OCI-LY1 (cell line): ENCODE data around the gene NAALADL1.

ENCODE experiments used
- H2AFZ ChIP-seq: fragments of 200-600 bp; sonication (generic), shearing (Covaris generic); 2 replicates; pipeline ENCODE4 v1.6.0; 2014; ENCODE audit warnings: antibody characterized with exemption, mild to moderate bottlenecking, low read length
- H3F3A ChIP-seq: fragments of 200-600 bp; sonication (generic), shearing (Covaris generic); 2 replicates; pipeline ENCODE4 v1.6.0; 2014; ENCODE audit warnings: mild to moderate bottlenecking, antibody characterized with exemption, low read length, moderate library complexity; ENCODE audit not compliant: insufficient read depth
- H3K27ac ChIP-seq: fragments of 200-600 bp; sonication (generic); 2 replicates; pipeline ENCODE4 v1.5.1; 2014; ENCODE audit warnings: low read length, mixed run types, mild to moderate bottlenecking, low read depth; ENCODE audit not compliant: poor library complexity, severe bottlenecking
- H3K27me3 ChIP-seq: fragments of 200-600 bp; sonication (generic); 2 replicates; pipeline ENCODE4 v1.6.0; 2014; ENCODE audit warnings: antibody characterized with exemption, mild to moderate bottlenecking, low read length, moderate library complexity; ENCODE audit not compliant: insufficient read depth
- H3K36me3 ChIP-seq: fragments of 200-600 bp; sonication (generic); 2 replicates; pipeline ENCODE4 v1.6.1; 2014; ENCODE audit warnings: mild to moderate bottlenecking, antibody characterized with exemption, low read length, moderate library complexity, mixed read lengths; ENCODE audit not compliant: insufficient read depth
- H3K4me1 ChIP-seq: fragments of 200-600 bp; sonication (generic); 2 replicates; pipeline ENCODE4 v1.5.1; 2014; ENCODE audit warnings: mild to moderate bottlenecking, low read length, moderate library complexity; ENCODE audit not compliant: insufficient read depth, severe bottlenecking
- H3K4me2 ChIP-seq: fragments of 200-600 bp; sonication (generic), shearing (Covaris generic); 2 replicates; pipeline ENCODE4 v1.6.1; 2014; ENCODE audit warnings: low read length
- H3K4me3 ChIP-seq: fragments of 200-600 bp; sonication (generic); 2 replicates; pipeline ENCODE4 v1.5.1; 2014; ENCODE audit warnings: low read length, low read depth, mild to moderate bottlenecking, mixed read lengths; ENCODE audit not compliant: poor library complexity, severe bottlenecking
- H3K79me2 ChIP-seq: fragments of 200-600 bp; shearing (Covaris generic); 2 replicates; pipeline ENCODE4 v1.6.1; 2016; ENCODE audit warnings: mixed run types, low read length, mixed read lengths; ENCODE audit not compliant: insufficient read depth
- H3K9ac ChIP-seq: fragments of 200-600 bp; sonication (generic), shearing (Covaris generic); 2 replicates; pipeline ENCODE4 v1.6.1; 2014; ENCODE audit warnings: mild to moderate bottlenecking, low read length, mixed read lengths
- H3K9me2 ChIP-seq: fragments of 200-600 bp; sonication (generic), shearing (Covaris generic); 2 replicates; pipeline ENCODE4 v1.6.1; 2014; ENCODE audit warnings: low read depth, mild to moderate bottlenecking, low read length, mixed read lengths
- H3K9me3 ChIP-seq: fragments of 200-600 bp; shearing (Covaris generic); 2 replicates; pipeline ENCODE4 v1.6.1; 2014; ENCODE audit warnings: low read length, mixed read lengths
- H4K20me1 ChIP-seq: fragments of 200-600 bp; sonication (generic), shearing (Covaris generic); 2 replicates; pipeline ENCODE4 v1.6.0; 2016; ENCODE audit warnings: mild to moderate bottlenecking, low read length; ENCODE audit not compliant: insufficient read depth
- EZH2 ChIP-seq: fragments of 200-600 bp; sonication (generic), shearing (Covaris generic); IDR thresholded peaks from 2 replicates; pipeline ENCODE4 v1.8.0; 2017; ENCODE audit warnings: borderline replicate concordance, mixed run types, mild to moderate bottlenecking, antibody characterized with exemption, low read length, moderate library complexity, mixed read lengths
- TF ChIP-seq, protein P1 (sequence below): fragments of 200-600 bp; sonication (generic), shearing (Covaris generic); IDR thresholded peaks from 2 replicates; pipeline ENCODE4 v1.5.1; 2017; ENCODE audit warnings: mild to moderate bottlenecking, antibody characterized with exemption, low read length, moderate library complexity, mixed read lengths

Gene NAALADL1

DNA sequence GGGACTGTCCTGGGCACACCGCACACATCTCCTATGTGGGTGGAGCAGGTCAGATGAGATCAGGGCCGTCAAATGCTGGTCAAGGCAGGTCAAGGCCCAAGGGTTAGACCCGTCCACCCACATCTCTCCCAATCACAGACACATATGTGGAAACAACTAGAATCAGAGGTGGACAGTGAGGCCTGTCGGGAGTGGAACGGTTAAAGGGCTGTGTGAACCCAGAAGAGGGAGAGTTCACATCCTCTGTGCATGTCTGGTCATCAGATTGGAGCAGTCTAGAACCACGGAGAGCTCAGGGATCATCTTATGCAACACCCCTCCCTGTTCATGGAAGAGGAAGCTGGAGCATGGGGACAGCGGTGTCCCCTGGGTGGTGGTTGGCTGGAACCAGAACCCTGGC is 38.5 kb downstream of the NAALADL1 start:
- H3K9ac ChIP-seq, result no peak overlapping the region
- peaks cover 7% of the 10 kb centered on the region for H3K4me1 ChIP-seq
- H3K36me3 ChIP-seq, result peaks cover 40% of the 10 kb centered on the region
- TF ChIP-seq, protein P1, sequence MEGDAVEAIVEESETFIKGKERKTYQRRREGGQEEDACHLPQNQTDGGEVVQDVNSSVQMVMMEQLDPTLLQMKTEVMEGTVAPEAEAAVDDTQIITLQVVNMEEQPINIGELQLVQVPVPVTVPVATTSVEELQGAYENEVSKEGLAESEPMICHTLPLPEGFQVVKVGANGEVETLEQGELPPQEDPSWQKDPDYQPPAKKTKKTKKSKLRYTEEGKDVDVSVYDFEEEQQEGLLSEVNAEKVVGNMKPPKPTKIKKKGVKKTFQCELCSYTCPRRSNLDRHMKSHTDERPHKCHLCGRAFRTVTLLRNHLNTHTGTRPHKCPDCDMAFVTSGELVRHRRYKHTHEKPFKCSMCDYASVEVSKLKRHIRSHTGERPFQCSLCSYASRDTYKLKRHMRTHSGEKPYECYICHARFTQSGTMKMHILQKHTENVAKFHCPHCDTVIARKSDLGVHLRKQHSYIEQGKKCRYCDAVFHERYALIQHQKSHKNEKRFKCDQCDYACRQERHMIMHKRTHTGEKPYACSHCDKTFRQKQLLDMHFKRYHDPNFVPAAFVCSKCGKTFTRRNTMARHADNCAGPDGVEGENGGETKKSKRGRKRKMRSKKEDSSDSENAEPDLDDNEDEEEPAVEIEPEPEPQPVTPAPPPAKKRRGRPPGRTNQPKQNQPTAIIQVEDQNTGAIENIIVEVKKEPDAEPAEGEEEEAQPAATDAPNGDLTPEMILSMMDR, result no peak
- no peak for TF ChIP-seq EZH2
- no peaks in the 10 kb centered on the region for H3K27me3 ChIP-seq
- H3K79me2 ChIP-seq, result no peaks in the 10 kb centered on the region
- H3K4me2 ChIP-seq, result no peak overlapping the region
- no peak overlapping the region for H3K4me3 ChIP-seq
- H2AFZ ChIP-seq, result no peak overlapping the region
- no peaks in the 10 kb centered on the region for H3K9me2 ChIP-seq
- no peaks in the 10 kb centered on the region for H3F3A ChIP-seq
- H3K9me3 ChIP-seq, result no peaks in the 10 kb centered on the region
- no peaks in the 10 kb centered on the region for H4K20me1 ChIP-seq
- H3K27ac ChIP-seq, result no peak overlapping the region

DNA sequence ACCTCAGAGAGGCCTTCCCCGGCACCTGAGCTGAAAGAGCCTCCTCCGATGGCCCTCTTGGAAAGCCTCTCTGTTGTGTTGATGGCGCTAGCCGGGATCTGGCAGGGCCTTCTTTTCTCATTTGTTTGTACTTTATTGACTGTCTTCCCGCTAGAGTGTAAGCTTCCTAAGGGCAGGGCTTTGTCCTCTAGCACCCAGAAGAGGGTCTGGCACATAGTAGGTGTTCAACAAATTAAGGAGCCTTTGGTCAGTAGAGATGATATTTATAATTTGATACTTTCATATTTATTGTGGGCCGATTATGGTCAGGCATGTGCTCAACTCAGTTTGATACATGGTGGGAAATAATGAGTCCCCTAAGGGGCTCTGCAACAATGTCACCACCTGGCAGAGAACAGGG is 40.4 kb downstream of the NAALADL1 start:
- Histone ChIP-seq H4K20me1 (no peaks in the 10 kb centered on the region), H3K79me2 (no peaks in the 10 kb centered on the region), H3K9ac (no peak overlapping the region), H3K36me3 (peaks cover 40% of the 10 kb centered on the region), H3K27me3 (no peaks in the 10 kb centered on the region), H3K9me3 (no peaks in the 10 kb centered on the region), H3K27ac (no peak overlapping the region), H3K4me2 (no peak overlapping the region), H3K9me2 (no peaks in the 10 kb centered on the region), H3K4me1 (peaks cover 13% of the 10 kb centered on the region), H3K4me3 (no peak overlapping the region), H2AFZ (no peak overlapping the region), H3F3A (0 out of 2 replicates have a peak, but pooled peaks cover 3% of the 10 kb centered on the region)
- TF ChIP-seq, protein P1, result no peak
- TF ChIP-seq EZH2, result no peak

DNA sequence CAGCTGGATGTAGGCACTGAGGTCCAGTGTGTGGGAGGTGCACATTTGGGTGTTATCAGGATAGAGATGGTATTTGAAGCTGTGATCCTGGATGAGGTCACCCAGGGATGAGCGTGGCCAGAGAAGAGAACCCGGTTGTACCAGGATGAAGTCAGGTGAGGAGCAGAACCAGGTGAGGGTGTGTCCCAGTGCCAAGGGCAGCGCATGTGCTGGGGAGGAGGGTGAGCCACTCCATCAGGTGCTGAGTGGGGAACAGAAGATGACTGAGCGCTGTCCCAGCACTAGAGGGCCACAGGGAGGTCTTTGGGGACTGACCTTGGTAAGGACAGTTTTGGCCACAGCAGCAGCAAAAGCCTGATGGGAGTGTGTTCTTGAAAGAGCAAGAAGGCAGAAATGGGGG is 41.6 kb downstream of the NAALADL1 start:
- no peaks in the 10 kb centered on the region for H4K20me1 ChIP-seq
- no peak overlapping the region for H3K4me2 ChIP-seq
- H2AFZ ChIP-seq, result no peak overlapping the region
- H3K27me3 ChIP-seq, result no peaks in the 10 kb centered on the region
- H3K9ac ChIP-seq, result no peak overlapping the region
- TF ChIP-seq, protein P1, result no peak
- TF ChIP-seq EZH2, result no peak
- H3K4me1 ChIP-seq, result peaks cover 13% of the 10 kb centered on the region
- H3K36me3 ChIP-seq, result peaks cover 36% of the 10 kb centered on the region
- 0 out of 2 replicates have a peak, but pooled peaks cover 5% of the 10 kb centered on the region for H3F3A ChIP-seq
- no peak overlapping the region for H3K27ac ChIP-seq
- no peak overlapping the region for H3K4me3 ChIP-seq
- no peaks in the 10 kb centered on the region for H3K79me2 ChIP-seq
- no peaks in the 10 kb centered on the region for H3K9me2 ChIP-seq
- H3K9me3 ChIP-seq, result no peaks in the 10 kb centered on the region
